Measurements from ENCODE around the gene STX1B. TPM values are rescaled to one million over a fixed set of nuclear protein-coding genes. Genes with fewer than 3 reads are reported as not detected.

The STX1B gene
- total and polyA plus RNA-seq, 2 of the 8 experiments (the other 6 are each of a cell fraction or from before 2014, with no cell fraction given) = 8.9 to 20.2 TPM

DNA sequence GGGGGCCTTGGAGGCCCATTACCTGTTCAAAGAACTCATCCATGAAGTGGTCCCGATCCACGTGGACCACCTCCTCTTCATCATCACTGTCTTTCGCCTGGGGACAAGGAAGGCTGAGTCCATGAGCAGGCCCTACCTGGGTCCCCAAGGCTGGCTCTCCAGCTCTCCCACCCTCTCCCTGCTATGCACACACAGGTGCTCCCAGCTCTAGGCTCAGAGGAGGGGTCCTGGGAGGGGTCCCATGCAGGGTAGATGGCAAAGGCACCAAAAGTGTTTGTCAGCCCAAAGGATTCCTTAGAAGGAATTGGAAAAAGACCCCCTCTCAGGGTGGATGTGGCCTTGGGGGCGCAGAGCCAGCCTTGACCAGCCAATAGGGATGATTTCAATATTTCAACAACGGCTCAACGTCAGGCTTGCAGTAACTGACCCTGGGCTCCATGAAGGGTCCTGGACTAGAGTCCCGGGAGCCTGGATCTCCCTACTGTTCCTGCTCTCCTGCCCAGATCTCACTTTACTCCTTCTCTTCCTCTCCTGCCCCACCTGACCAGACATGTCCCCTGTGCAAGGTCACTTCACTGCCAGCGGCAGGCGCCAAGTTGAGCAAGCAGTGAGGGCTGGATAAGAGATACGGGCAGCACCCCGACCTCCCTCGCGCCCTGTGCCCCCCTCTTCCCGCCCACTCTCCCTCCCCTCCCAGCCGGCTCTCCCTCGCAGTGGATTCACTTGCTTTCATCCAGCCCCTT, 8.8 kb downstream of the STX1B start:
- Histone ChIP-seq H3K9ac (replicated peaks in 1 of 4; ENCODE audit: extremely low read depth in 1 of 4, low read depth in 3 of 4, low read length in 3 of 4) (no peak overlapping the region), H3K4me2 (ENCODE audit: insufficient read depth in 1 of 2, low read depth in 2 of 2, low read length in 2 of 2) (no peak overlapping the region), H2AFZ (ENCODE audit: low read length) (no peak overlapping the region), H2BK20ac (ENCODE audit: low read length) (no peak overlapping the region), H3K23ac (ENCODE audit: insufficient read length) (no peak overlapping the region), H4K5ac (ENCODE audit: insufficient read length, low read depth, low read length) (no peak overlapping the region), H3K4me3 (ENCODE audit: extremely low read depth in 1 of 4, insufficient read depth in 2 of 4, low read depth in 3 of 4, low read length in 4 of 4) (no peak overlapping the region), H2BK120ac (replicated peaks; ENCODE audit: low read depth, low read length) (no peak overlapping the region), H4K91ac (replicated peaks; ENCODE audit: insufficient read length, low read length) (no peak overlapping the region), H3K79me2 (ENCODE audit: control insufficient read depth in 1 of 2, insufficient read depth in 2 of 2, low read length in 2 of 2) (no peaks in the 10 kb centered on the region), H3K36me3 (ENCODE audit: control insufficient read depth in 2 of 4, insufficient read depth in 4 of 4, low read length in 3 of 4) (no peaks in the 10 kb centered on the region), H3K4me1 (replicated peaks in 1 of 4; ENCODE audit: control insufficient read depth in 3 of 4, insufficient read depth in 4 of 4, low read length in 3 of 4) (peaks cover 0 to 10% (median 6%) of the 10 kb centered on the region in 4 experiments; a peak in 5 of 7 replicates), H3K27me3 (replicated peaks in 1 of 4; ENCODE audit: control insufficient read depth in 3 of 4, extremely low read depth in 1 of 4, insufficient read depth in 3 of 4, low read length in 3 of 4) (no peaks in the 10 kb centered on the region; a peak in 1 of 7 replicates), H2BK15ac (ENCODE audit: low read length) (no peak overlapping the region), H3K79me1 (ENCODE audit: low read depth, low read length) (0 out of 2 replicates have a peak, but pooled peaks cover 8% of the 10 kb centered on the region), H3K27ac (ENCODE audit: low read depth, low read length) (no peak overlapping the region), H3K23me2 (ENCODE audit: low read depth, low read length) (peaks cover 9% of the 10 kb centered on the region; the same call in 1 of the 2 replicates), H3K56ac (replicated peaks; ENCODE audit: insufficient read length, low read depth, low read length) (no peak overlapping the region), H4K8ac (ENCODE audit: extremely low read depth, insufficient read depth, low read length) (peak overlapping the region; percentile 31; the same call in 1 of the 2 replicates), H4K20me1 (replicated peaks in 1 of 2; ENCODE audit: control insufficient read depth in 1 of 2, insufficient read depth in 2 of 2, low read length in 2 of 2) (peaks cover 0 to 2% of the 10 kb centered on the region in 2 experiments), H3K9me3 (ENCODE audit: insufficient read depth in 2 of 2, low read depth in 1 of 2, low read length in 1 of 2) (no peaks in the 10 kb centered on the region), H2AK5ac (ENCODE audit: low read depth, low read length) (no peak overlapping the region), H3K14ac (ENCODE audit: insufficient read length) (no peak overlapping the region), H3K4ac (replicated peaks; ENCODE audit: insufficient read length, low read depth, low read length) (no peak overlapping the region), H3K18ac (ENCODE audit: extremely low read depth, low read length) (no peak overlapping the region), H2BK5ac (ENCODE audit: low read depth, low read length) (no peak overlapping the region), H2BK12ac (ENCODE audit: low read depth, low read length) (no peak overlapping the region)
- CTCF ChIA-PET (ENCODE audit: partially characterized antibody) = interaction anchor here (1.0 to 2.5 kb wide), 6 partner anchors 14 to 442 kb away, joined by 4 to 12 read pairs (median 6); partner anchors contain the start of gene HSD3B7
- POLR2A ChIA-PET (ENCODE audit: partially characterized antibody) = interaction anchor here (0.6 to 3.0 kb wide), 5 partner anchors 16 to 200 kb away, joined by 4 to 14 read pairs (median 4); partner anchors contain the start of gene HSD3B7
- no peak for DNase-seq (ENCODE audit: low read depth in 1 of 2, low spot score in 2 of 2)
- 92% methylated on average over 11 of the region's 16 CpGs; no CpG with 5 or more reads in 1 of the 2 experiments for WGBS, 2 experiments (ENCODE audit: extremely low coverage in 1 of 2, insufficient coverage in 1 of 2, insufficient read length in 1 of 2, insufficient replicate concordance in 2 of 2, low coverage in 1 of 2, low lambda C conversion rate in 2 of 2, missing lambda C conversion rate in 1 of 2)
- FAIRE-seq = no peak
- no peak for TF ChIP-seq KDM1A (IDR thresholded peaks at IDR 0.05; ENCODE audit: borderline replicate concordance, low read length)
- no peak for TF ChIP-seq RAD21 (IDR thresholded peaks at IDR 0.05 in 1 of 2, conservative IDR thresholded peaks at IDR 0.05 in 1 of 2; ENCODE audit: low read depth in 2 of 2, low read length in 2 of 2)
- TF ChIP-seq MAFK (IDR thresholded peaks at IDR 0.05; ENCODE audit: low read depth, low read length) = no peak
- no peak for TF ChIP-seq PHF8 (conservative IDR thresholded peaks at IDR 0.05; ENCODE audit: low read depth, low read length)
- no peak for TF ChIP-seq RXRA (IDR thresholded peaks at IDR 0.05; ENCODE audit: insufficient read depth, low read depth, low read length)
- TF ChIP-seq SIRT6 (IDR thresholded peaks at IDR 0.05; ENCODE audit: low read length) = no peak
- TF ChIP-seq GABPA (IDR thresholded peaks at IDR 0.05; ENCODE audit: borderline replicate concordance, insufficient read depth, low read length) = no peak
- TF ChIP-seq POU5F1 (IDR thresholded peaks at IDR 0.05; ENCODE audit: low read depth, low read length) = no peak
- TF ChIP-seq SP1 (IDR thresholded peaks at IDR 0.05; ENCODE audit: low read depth, low read length) = no peak
- no peak for TF ChIP-seq RFX5 (IDR thresholded peaks at IDR 0.05; ENCODE audit: borderline replicate concordance, low read depth, low read length)
- no peak for TF ChIP-seq KDM5A (IDR thresholded peaks at IDR 0.05; ENCODE audit: low read length)
- no peak for TF ChIP-seq SAP30 (IDR thresholded peaks at IDR 0.05; ENCODE audit: insufficient read depth, insufficient replicate concordance, low read length)
